Measurements from ENCODE around the gene NALCN.

The NALCN gene

GRCh38 chr13:101412076-101412475 is 4.2 kb downstream of the NALCN start:
- DNase-seq, result no peak

DNA sequence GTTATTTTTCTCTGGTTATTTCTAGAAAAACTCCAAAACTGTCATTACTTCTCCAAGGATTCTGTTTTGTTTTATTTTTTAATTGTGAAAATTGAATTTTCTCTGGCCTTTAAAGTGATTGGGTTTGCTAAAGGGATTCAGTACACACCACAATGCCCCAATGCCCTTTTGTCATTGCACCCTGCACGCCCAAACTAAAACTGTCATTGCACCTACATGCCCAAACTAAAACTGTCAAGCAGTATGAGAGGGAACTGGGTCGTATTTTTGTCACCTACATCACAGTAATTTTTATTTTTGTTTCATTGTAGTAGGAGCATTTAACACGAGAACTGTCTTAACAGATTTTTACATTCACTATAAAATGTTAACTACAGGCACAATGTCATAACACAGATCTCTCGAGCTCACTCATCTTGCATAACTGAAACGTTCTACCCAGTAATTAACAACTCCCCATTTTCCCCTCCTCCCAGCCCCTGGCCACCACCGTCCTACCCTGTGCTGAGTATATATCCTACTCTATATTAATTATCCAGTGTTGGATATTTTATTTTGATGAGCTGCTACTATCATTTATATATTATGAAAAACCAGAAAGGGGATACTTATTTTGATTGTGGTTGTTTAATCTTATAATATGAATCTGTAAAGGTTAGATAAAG is 7.2 kb downstream of the NALCN start:
- DNase-seq, result no peak

GRCh38 chr13:101408154-101408553 is 8.2 kb downstream of the NALCN start:
- no peak for DNase-seq

DNA sequence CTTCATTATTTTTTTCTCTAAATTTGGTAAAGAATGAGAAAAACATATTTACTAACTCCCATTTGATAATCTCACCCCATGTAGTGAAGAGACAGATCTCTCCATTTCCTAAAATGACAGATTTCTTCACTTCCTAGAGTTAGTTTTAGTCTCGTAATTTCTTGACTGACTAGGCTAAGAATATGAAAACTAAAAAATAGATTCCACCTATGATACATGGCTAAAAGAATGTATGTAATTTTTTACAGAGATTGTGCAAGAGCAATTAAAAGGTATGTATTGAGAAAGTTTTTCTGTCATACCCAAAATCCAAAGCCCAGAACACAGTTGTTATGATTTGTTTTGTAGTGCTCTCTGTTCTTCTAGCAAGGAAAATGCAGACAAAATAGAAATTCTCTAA is 9.5 kb downstream of the NALCN start:
- DNase-seq, result no peak

DNA sequence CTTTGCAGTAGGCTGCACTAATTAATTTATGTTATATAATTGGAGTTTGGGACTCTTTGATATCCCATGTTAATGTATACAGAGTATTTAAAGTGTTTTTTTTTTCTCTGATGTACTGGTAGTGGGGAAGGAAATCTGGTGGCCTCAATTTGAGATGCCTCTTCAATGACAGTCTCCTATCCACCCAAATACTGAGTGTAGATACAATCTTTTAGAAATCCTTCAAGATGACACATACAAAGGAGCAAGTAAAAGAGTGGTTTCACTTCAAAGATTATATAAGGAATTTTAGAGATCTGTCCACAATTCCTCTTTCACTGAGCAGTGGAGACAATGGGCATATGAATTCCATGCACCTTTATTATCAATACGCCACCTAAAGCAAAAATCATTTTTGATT is 15.1 kb downstream of the NALCN start:
- no peak for DNase-seq

- DNase-seq, result no peak
Measured at GRCh38 chr13:101399365-101399764, 16.9 kb downstream of the NALCN start.

- no peak for DNase-seq
Measured at GRCh38 chr13:101398920-101399319, 17.4 kb downstream of the NALCN start.

DNA sequence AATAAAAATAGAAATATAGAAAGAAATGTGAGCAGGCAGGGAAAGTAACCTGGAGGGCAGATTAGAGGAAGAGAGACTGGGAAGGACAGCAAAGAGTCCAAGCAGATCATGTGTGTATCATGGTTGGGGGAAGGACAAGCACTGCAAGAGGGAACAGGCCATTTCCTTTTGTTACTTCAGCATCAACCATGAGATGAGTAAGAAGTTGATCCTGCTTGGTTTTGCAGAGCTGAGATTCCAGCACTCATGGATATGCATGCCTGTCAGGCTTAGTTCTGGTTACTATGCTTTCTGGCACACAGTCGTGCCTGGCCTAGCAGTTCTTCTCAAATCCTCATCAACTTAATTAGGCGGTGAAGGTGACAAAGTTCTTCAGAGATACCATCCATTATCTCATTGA is 18.1 kb downstream of the NALCN start:
- no peak for DNase-seq

DNA sequence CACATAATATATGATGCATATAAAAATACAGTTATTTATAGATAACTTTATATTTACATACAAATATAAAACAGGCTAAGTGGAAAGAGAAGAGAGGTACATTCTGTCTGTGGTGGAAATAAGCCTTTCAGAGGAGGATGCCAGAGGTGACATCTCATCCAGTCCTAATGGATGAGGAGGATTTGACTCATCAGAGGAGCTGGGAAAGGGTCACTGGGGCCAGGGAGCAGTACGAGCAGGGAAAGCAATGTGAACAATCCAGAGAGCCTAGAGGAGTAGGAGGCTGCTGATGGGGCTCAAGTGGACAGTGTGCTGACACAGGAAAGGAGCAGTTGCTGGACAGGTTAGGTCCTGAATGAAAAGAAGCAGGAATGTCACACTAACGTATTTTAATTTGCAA is 18.6 kb downstream of the NALCN start:
- no peak for DNase-seq

DNA sequence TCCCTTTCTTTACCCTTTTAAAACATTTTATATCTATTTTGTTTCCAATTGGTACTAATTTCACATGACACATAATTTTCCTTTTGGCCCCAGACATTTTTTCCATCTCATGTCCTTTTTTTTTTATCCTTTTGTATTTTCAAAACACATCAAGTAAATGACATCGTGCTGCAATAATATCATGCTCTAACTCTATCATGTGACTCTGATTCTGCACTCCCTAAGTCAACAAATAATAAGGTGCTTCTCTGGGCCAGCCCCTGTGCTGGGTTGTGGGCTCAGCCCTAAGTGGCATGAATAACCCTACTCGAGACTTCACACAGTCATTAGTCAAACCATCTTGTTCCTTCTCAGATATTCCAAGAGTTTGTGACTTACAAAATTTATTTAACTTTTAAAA is 21.7 kb downstream of the NALCN start:
- no peak for DNase-seq

DNA sequence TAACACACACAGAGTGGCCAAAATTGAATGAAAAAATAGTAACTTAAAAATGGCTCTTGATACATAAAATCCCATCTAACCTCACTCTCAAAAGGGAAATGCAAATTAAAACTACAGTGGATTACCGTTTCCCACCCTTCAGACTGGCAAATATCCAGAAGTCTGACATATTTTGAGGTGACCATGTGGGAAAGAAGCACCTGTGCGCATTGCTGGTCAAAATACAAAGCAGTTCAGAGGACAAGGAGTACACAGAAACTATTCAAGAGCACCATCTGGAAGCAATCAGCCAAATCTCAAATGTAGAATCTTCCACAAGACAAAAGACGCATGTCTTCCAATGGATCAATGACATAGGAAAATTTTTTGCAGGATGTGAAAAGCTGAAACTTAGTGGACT is 23.2 kb downstream of the NALCN start:
- DNase-seq, result no peak

DNA sequence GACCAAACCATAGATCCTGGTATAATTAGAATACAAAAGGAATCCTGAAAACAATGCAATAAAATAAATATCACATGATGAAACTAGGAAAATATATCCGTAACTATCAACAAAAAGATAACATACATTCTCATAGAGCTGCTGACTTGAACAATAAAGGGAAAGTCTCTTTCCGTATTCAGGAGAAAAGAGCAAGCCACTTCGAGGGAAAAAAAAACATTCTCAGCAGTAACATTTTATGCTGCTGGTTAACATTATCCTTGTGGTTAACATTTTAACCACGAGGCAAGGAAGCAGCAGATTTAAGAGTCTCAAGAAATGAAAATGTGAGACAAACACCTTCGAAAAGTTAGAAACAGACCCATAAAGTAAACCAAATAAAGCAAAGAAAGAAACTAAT is 25.8 kb downstream of the NALCN start:
- DNase-seq, result no peak

GRCh38 chr13:101384929-101385328 is 31.4 kb downstream of the NALCN start:
- DNase-seq, result no peak

- no peak for DNase-seq
Measured at GRCh38 chr13:101383595-101383994, 32.7 kb downstream of the NALCN start.

- DNase-seq, result no peak
Measured at GRCh38 chr13:101382701-101383100, 33.6 kb downstream of the NALCN start.

DNA sequence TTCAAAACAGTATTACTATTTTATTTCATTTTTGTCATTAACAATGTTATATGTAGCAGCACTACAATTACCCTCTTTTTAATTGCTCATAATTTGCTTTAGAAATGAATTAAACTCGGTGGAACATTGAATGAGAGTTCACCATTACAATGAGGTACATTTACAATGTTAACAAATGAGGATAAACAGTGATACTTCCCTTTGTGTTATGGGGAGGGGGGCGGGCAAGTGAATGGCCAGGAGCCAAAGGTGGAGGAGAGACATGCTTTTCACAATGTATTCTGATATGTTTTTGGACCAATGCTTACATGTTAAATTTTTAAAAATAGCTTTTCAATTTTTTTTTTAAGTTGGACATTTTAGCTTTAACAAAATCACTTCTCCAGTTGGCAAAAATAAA is 34.2 kb downstream of the NALCN start:
- no peak for DNase-seq

GRCh38 chr13:101360525-101360924 is 55.8 kb downstream of the NALCN start:
- no peak for DNase-seq

- no peak for DNase-seq
Measured at GRCh38 chr13:101354895-101355294, 61.4 kb downstream of the NALCN start.

DNA sequence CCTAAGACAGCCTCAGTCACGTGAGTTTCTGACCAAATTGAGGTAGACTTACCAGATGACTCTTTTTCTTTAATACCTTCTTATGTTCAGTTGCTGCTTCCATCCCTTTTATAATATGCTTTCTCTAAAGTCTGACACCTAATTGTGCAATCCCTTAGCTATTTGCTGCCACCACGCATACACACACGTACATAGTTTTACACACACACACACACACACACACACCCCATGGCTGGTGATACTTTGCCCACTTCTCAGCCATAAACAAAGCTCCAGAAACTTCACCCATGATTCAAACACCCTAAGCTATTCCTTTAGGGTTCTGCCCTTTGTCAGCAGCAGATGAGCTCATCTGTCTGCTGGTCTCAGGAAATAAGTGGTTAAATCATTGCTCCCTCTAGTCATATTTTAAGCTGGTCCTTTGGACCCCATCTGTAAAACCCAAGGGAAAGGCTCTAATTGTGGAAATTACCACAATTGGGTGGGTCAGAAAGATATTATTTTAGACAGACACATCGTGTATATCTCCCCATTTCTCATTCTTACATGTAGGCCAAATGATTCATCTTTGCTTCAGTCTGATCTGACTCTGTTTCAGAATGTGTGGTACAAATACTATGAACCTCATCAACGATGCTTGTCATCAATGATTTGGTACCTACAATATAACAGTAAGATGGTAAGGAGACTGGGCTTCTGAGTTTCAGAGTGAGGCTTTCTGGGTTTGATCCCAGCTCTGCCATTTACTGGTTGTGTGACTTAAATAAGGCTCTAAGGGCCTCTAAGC is 69.2 kb downstream of the NALCN start:
- DNase-seq, result no peak

DNA sequence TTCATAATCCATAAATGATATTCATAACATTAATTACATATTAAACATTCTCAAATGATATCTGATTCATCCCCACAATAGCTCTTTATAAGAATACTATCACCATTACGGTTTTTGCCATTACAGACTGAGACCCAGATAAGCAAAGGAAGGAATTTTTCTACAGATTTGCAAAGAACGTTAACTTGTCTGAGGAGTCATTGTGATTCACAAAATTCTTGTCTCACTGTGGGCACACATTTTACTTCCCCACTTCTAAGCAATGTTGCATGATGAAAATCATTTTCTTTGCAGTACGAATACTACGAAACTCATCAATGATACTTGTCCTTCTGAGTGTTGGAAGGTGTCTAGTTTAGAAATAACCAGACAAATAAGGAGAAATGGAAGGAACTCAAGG is 70.1 kb downstream of the NALCN start:
- no peak for DNase-seq

DNA sequence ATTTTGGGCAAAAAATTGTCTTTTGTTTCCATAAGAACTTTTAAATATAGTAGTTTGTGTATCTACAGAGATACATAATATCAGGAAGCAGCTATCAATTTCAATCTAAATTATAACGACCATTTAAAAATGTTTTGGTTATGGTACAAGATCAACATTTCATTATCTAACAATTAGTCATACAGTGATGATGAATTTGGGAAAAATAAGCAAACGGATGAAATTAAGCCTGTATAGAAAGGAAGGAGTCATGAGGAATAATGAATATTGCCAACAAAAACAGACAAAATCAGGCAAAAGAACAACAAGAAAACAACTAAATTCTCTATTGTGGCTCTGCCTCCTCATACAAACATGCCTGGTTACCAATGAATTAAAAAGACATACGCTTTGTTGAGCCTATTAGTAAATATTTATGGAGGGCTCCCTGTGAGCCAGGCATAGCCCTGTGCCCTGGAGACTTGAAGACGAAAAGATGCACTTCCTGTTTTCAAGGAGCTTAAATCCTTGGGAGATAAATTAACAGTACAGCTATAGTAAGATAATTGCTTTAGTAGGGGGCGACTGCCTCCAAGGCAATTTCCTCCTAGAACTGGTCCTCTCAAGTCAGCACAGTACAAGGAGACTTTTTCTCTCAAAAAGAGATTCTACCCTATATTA is 73.0 kb downstream of the NALCN start:
- DNase-seq, result no peak

DNA sequence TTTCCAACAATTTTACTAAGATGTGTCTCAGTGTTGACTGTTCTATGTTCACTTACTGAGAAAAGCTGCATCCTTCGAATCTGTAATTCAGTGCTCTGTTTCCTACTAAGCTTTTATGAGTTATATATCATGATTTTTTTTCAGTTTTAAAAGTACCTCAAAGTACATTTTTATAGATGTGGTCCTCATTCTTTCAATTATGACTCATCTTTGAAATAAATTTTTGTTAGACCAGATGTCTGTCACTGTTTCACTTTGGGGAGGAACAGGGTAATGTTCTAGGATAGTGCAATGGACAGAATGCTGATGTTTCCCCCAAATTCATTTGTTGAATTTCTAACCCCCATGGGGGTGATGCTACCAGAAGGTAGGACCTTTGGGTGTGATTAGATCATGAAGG is 74.8 kb downstream of the NALCN start:
- no peak for DNase-seq

DNA sequence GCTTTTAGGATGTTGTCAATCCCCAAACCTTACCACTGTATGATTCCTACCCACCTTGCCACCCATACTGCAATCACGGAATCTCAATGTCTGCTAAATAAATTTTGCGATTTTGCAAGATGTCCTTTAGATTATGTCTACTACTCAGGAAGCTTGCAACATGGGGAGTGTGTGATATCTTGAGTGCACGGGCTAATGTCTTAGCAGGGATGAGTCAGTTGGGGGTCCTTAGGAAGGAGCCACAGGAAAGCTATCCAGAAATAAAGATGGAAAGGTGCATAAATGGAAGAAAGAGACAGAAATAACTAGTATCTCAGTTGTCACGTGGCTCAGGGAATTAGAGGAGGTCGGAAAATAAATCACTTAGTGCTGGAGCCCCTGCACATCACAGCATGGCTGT is 77.1 kb downstream of the NALCN start:
- no peak for DNase-seq

DNA sequence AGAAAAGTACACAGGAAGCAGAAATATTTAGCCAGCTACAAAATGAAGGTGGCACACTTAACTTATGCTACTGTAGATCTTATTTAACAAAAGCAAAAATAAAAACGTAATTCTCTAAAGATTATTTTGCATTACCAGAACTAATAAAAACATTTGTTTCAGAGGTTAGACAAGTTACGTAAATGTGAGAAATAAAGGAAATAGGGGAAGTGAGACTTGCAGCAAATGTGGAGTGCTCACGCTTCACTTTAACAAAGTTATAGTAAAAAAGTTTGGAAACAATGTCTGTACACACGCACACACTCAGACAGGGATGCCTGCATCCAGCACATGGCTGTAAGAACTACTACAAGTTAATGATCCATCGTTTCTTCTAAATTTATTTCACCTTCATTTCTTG is 83.7 kb downstream of the NALCN start:
- no peak for DNase-seq
